HCT116 (cell line): ENCODE data around the gene IP6K2. TPM values are rescaled to one million over a fixed set of nuclear protein-coding genes. Genes with fewer than 3 reads are reported as not detected.

ENCODE experiments used
- ATAC-seq: fragments of 200-7000 bp; cut with Tn5 transposase; 2 replicates; pipeline ENCODE4 v1.9.1; 2020; ENCODE audit warnings: mild to moderate bottlenecking, moderate library complexity
- BruUV-seq: library from RNA; stranded (reverse); fragments of 400-500 nt; replicated peaks from 2 replicates; lab custom pipeline; 2021; lab: Mats Ljungman, UMichigan
- CTCF ChIA-PET: fragments of 300-600 bp; sonication (Branson Sonifier 250); formaldehyde crosslinking; loops from one replicate; lab custom pipeline; 2021; ENCODE audit warnings: antibody characterized with exemption; lab: Charles Lee
- POLR2A ChIA-PET: fragments of 300-600, 350-600 bp; sonication (Branson Sonifier 250); formaldehyde crosslinking; loops from one replicate; lab custom pipeline; 2021; ENCODE audit warnings: antibody characterized with exemption; lab: Charles Lee
- RAD21 ChIA-PET, 2 experiments: fragments of 300-600 bp; sonication (Branson Sonifier 250); formaldehyde crosslinking; loops; one replicate each; lab custom pipeline; 2023; ENCODE audit warnings: low total read pairs in 2 of 2; ENCODE audit not compliant: uncharacterized antibody in 2 of 2, unreplicated experiment in 2 of 2, low non-redundant PET in 1 of 2; lab: Charles Lee
- DNase-seq: peaks from one replicate; pipeline ENCODE4 v3.0.0-alpha.2; 2010; ENCODE audit warnings: low read depth, low spot score
- H2AFZ ChIP-seq: fragments of 200-600 bp; shearing (Covaris generic), sonication (generic); 2 replicates; pipeline ENCODE4 v1.6.1; 2017; ENCODE audit warnings: low read depth, mixed run types, mixed read lengths, antibody characterized with exemption, low read length; ENCODE audit not compliant: poor library complexity, severe bottlenecking
- H3K27ac ChIP-seq: 2 replicates; pipeline ENCODE4 v1.5.1; 2012; ENCODE audit warnings: low read depth, low read length
- H3K27me3 ChIP-seq: fragments of 200-600 bp; sonication (generic); 2 replicates; pipeline ENCODE4 v1.6.1; 2016; ENCODE audit warnings: mixed run types, low read length, mixed read lengths; ENCODE audit not compliant: insufficient read depth
- H3K36me3 ChIP-seq, 2 experiments: fragments of 200-500 bp in 1 of 2; fragments of 200-600 bp in 1 of 2; sonication (Bioruptor generic) in 1 of 2; sonication (generic) in 1 of 2; 2 replicates each; pipeline versions ENCODE4 v1.5.1 to v1.6.1; 2014 to 2016; ENCODE audit warnings: low read length in 2 of 2, inconsistent platforms in 1 of 2, mixed read lengths in 1 of 2, mixed run types in 1 of 2; ENCODE audit not compliant: insufficient read depth in 2 of 2, control insufficient read depth in 1 of 2
- H3K4me1 ChIP-seq, 2 experiments: fragments of 200-600 bp in 1 of 2; sonication (generic) in 1 of 2; 2 replicates each; pipeline versions ENCODE4 v1.5.1 to v1.6.1; 2012 to 2017; ENCODE audit warnings: low read length in 2 of 2, inconsistent platforms in 1 of 2, mild to moderate bottlenecking in 1 of 2, mixed read lengths in 1 of 2, mixed run types in 1 of 2, moderate library complexity in 1 of 2; ENCODE audit not compliant: insufficient read depth in 2 of 2, control insufficient read depth in 1 of 2
- H3K4me2 ChIP-seq: fragments of 200-600 bp; sonication (generic); 2 replicates; pipeline ENCODE4 v1.6.1; 2017; ENCODE audit warnings: mixed run types, low read length, mixed read lengths
- H3K4me3 ChIP-seq, 2 experiments: fragments of 200-600 bp in 1 of 2; sonication (generic) in 1 of 2; replicated peaks in 1 of 2; 2 replicates each; pipeline ENCODE4 v1.5.1; 2011 to 2016; ENCODE audit warnings: low read length in 2 of 2, control low read depth in 1 of 2, low read depth in 1 of 2, mild to moderate bottlenecking in 1 of 2, mixed read lengths in 1 of 2, mixed run types in 1 of 2
- H3K79me2 ChIP-seq: fragments of 200-600 bp; sonication (generic); 2 replicates; pipeline ENCODE4 v1.6.1; 2017; ENCODE audit warnings: mild to moderate bottlenecking, mixed run types, low read length, moderate library complexity, mixed read lengths; ENCODE audit not compliant: insufficient read depth
- H3K9ac ChIP-seq: fragments of 200-600 bp; sonication (generic); 2 replicates; pipeline ENCODE4 v1.6.1; 2016; ENCODE audit warnings: low read length, mixed read lengths
- H3K9me2 ChIP-seq: fragments of 200-600 bp; sonication (generic), shearing (Covaris generic); 2 replicates; pipeline ENCODE4 v1.6.1; 2017; ENCODE audit warnings: mixed run types, mild to moderate bottlenecking, moderate library complexity; ENCODE audit not compliant: insufficient read depth
- H3K9me3 ChIP-seq, 2 experiments: fragments of 200-500 bp in 1 of 2; fragments of 200-600 bp in 1 of 2; sonication (Bioruptor generic) in 1 of 2; sonication (generic) in 1 of 2; 2 replicates each; pipeline ENCODE4 v1.6.1; 2014 to 2017; ENCODE audit warnings: low read length in 2 of 2, mixed read lengths in 2 of 2, inconsistent platforms in 1 of 2, low read depth in 1 of 2, mild to moderate bottlenecking in 1 of 2, mixed run types in 1 of 2, moderate library complexity in 1 of 2; ENCODE audit not compliant: control insufficient read depth in 1 of 2, insufficient read depth in 1 of 2
- H4K20me1 ChIP-seq: fragments of 200-600 bp; sonication (generic), shearing (Covaris generic); 2 replicates; pipeline ENCODE4 v1.6.1; 2017; ENCODE audit warnings: mixed run types, mild to moderate bottlenecking, moderate library complexity; ENCODE audit not compliant: insufficient read depth
- CBX3 ChIP-seq: IDR thresholded peaks from 2 replicates; pipeline ENCODE4 v1.6.1; 2012; ENCODE audit warnings: low read depth
- EGR1 ChIP-seq: IDR thresholded peaks from 2 replicates; pipeline ENCODE4 v1.6.1; 2012; ENCODE audit warnings: low read depth
- EZH2phosphoT487 ChIP-seq: fragments of 200-600 bp; IDR thresholded peaks from 2 replicates; pipeline ENCODE4 v1.6.1; 2018; ENCODE audit warnings: antibody characterized with exemption, borderline replicate concordance
- POLR2A ChIP-seq: IDR thresholded peaks from 2 replicates; pipeline ENCODE4 v1.7.0; 2011; ENCODE audit warnings: borderline replicate concordance; ENCODE audit not compliant: insufficient read depth, insufficient read length; ENCODE audit errors: extremely low read depth
- RAD21 ChIP-seq: IDR thresholded peaks from 2 replicates; pipeline ENCODE4 v1.6.1; 2012; ENCODE audit warnings: low read depth, mild to moderate bottlenecking
- SP1 ChIP-seq: IDR thresholded peaks from 2 replicates; pipeline ENCODE4 v1.6.1; 2012; ENCODE audit warnings: low read depth
- SRF ChIP-seq: IDR thresholded peaks from 2 replicates; pipeline ENCODE4 v1.6.1; 2012; ENCODE audit warnings: low read depth
- ZNF274 ChIP-seq: fragments of 200-500 bp; sonication (Bioruptor generic); IDR thresholded peaks from 2 replicates; pipeline ENCODE4 v1.6.1; 2014; ENCODE audit warnings: mild to moderate bottlenecking, low read depth, low read length, inconsistent platforms
- intact Hi-C: fragments of 100-400 bp; cut with micrococcal nuclease; formaldehyde crosslinking; loops from 2 replicates; pipeline ENCODE4 v1.10.0; 2022
- total RNA-seq: library from RNA; stranded (reverse); gene quantifications from one replicate; pipeline ENCODE4 v1.2.1, GENCODE V29; 2021; ENCODE audit not compliant: unreplicated experiment
- TF ChIP-seq, protein P1 (sequence below): IDR thresholded peaks from 2 replicates; pipeline ENCODE4 v1.6.1; 2012; ENCODE audit warnings: low read depth
- TF ChIP-seq, protein P2 (sequence below): IDR thresholded peaks from 2 replicates; pipeline ENCODE4 v1.6.1; 2011; ENCODE audit warnings: mild to moderate bottlenecking, low read length, moderate library complexity; ENCODE audit not compliant: insufficient replicate concordance; ENCODE audit errors: extremely low read depth

The IP6K2 gene
- total RNA-seq, 1 experiment from 2014 or later = 89.5 TPM

DNA sequence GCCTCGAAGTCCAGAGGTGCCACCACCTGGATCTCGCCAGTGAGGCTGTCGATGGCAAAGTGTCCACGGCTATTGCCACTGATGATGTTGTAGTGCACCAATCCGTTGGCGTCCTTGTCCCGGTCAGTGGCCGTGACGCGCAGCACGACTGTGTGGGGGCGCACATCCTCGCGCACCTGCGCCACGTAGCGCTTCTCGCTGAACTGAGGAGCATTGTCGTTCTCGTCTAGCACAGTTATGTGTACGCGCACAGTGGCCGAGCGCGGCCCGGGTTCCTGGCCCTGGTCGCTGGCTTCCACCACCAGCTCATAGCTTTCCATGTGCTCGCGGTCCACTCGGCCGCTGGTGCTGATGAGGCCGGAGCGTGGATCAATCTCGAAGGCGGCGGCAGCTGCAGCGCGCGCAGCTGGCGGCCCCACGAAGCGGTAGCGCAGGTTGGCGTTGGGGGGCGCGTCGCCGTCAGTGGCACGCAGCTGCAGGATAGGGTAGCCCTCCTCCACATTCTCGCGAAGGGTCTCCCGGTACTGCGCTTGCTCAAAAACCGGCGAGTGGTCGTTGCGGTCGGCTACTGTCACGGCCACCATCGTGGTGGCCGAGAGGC, 56.1 kb downstream of the IP6K2 start:
- no peak for ATAC-seq
- H3K27me3 ChIP-seq = no peaks in the 10 kb centered on the region
- POLR2A ChIA-PET = no interaction called here
- no peaks in the 10 kb centered on the region for H3K9me2 ChIP-seq
- H3K9me3 ChIP-seq = peaks cover 0 to 6% of the 10 kb centered on the region in 2 experiments; a peak in 1 of 4 replicates
- TF ChIP-seq POLR2A (no peak), CBX3 (no peak), EGR1 (no peak), RAD21 (no peak), SRF (no peak), SP1 (no peak), EZH2phosphoT487 (no peak), ZNF274 (no peak)
- TF ChIP-seq, protein P1, sequence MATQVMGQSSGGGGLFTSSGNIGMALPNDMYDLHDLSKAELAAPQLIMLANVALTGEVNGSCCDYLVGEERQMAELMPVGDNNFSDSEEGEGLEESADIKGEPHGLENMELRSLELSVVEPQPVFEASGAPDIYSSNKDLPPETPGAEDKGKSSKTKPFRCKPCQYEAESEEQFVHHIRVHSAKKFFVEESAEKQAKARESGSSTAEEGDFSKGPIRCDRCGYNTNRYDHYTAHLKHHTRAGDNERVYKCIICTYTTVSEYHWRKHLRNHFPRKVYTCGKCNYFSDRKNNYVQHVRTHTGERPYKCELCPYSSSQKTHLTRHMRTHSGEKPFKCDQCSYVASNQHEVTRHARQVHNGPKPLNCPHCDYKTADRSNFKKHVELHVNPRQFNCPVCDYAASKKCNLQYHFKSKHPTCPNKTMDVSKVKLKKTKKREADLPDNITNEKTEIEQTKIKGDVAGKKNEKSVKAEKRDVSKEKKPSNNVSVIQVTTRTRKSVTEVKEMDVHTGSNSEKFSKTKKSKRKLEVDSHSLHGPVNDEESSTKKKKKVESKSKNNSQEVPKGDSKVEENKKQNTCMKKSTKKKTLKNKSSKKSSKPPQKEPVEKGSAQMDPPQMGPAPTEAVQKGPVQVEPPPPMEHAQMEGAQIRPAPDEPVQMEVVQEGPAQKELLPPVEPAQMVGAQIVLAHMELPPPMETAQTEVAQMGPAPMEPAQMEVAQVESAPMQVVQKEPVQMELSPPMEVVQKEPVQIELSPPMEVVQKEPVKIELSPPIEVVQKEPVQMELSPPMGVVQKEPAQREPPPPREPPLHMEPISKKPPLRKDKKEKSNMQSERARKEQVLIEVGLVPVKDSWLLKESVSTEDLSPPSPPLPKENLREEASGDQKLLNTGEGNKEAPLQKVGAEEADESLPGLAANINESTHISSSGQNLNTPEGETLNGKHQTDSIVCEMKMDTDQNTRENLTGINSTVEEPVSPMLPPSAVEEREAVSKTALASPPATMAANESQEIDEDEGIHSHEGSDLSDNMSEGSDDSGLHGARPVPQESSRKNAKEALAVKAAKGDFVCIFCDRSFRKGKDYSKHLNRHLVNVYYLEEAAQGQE = no peak
- TF ChIP-seq, protein P2, sequence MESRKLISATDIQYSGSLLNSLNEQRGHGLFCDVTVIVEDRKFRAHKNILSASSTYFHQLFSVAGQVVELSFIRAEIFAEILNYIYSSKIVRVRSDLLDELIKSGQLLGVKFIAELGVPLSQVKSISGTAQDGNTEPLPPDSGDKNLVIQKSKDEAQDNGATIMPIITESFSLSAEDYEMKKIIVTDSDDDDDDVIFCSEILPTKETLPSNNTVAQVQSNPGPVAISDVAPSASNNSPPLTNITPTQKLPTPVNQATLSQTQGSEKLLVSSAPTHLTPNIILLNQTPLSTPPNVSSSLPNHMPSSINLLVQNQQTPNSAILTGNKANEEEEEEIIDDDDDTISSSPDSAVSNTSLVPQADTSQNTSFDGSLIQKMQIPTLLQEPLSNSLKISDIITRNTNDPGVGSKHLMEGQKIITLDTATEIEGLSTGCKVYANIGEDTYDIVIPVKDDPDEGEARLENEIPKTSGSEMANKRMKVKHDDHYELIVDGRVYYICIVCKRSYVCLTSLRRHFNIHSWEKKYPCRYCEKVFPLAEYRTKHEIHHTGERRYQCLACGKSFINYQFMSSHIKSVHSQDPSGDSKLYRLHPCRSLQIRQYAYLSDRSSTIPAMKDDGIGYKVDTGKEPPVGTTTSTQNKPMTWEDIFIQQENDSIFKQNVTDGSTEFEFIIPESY = no peak
- no peak overlapping the region for H3K9ac ChIP-seq
- CTCF ChIA-PET = no interaction called here
- peaks cover 8 to 29% of the 10 kb centered on the region in 2 experiments for H3K4me1 ChIP-seq
- no peaks in the 10 kb centered on the region for H3K36me3 ChIP-seq
- no peaks in the 10 kb centered on the region for H4K20me1 ChIP-seq
- H3K4me3 ChIP-seq = no peak overlapping the region
- H3K79me2 ChIP-seq = no peaks in the 10 kb centered on the region
- no TSS peak for BruUV-seq
- H2AFZ ChIP-seq = no peak overlapping the region
- H3K4me2 ChIP-seq = no peak overlapping the region
- DNase-seq = no peak
- RAD21 ChIA-PET = no interaction called here
- no peak overlapping the region for H3K27ac ChIP-seq
- intact Hi-C loops = loop anchor here (10.0 kb wide), 1 partner anchor 106 kb away; the partner anchor contains the start of gene PFKFB4
